ENCODE measurements around the gene EFCC1. TPM values are rescaled to one million over a fixed set of nuclear protein-coding genes. Genes with fewer than 3 reads are reported as not detected.

Gene EFCC1
- total RNA-seq, 1 donor = not detected

- TF ChIP-seq CTCF (IDR thresholded peaks at IDR 0.05; ENCODE audit: insufficient read depth, low read length) = no peak
- no peak overlapping the region for H3K4me3 ChIP-seq (ENCODE audit: low read depth, low read length)
- no peak for DNase-seq (ENCODE audit: low read depth)
Measured at GRCh38 chr3:128970740-128971047, 30.4 kb upstream of the EFCC1 start.

GRCh38 chr3:128971421-128972100 lies 29.5 kb upstream of the EFCC1 start:
- DNase-seq (ENCODE audit: low read depth) = peak; percentile 72
- H3K4me3 ChIP-seq (ENCODE audit: low read depth, low read length) = no peak overlapping the region
- no peak for TF ChIP-seq CTCF (IDR thresholded peaks at IDR 0.05; ENCODE audit: insufficient read depth, low read length)

- TF ChIP-seq CTCF (IDR thresholded peaks at IDR 0.05; ENCODE audit: insufficient read depth, low read length) = no peak
- DNase-seq (ENCODE audit: low read depth) = no peak
- no peak overlapping the region for H3K4me3 ChIP-seq (ENCODE audit: low read depth, low read length)
Measured at GRCh38 chr3:128973988-128974564, 27.0 kb upstream of the EFCC1 start.

- H3K4me3 ChIP-seq (ENCODE audit: low read depth, low read length) = no peak overlapping the region
- TF ChIP-seq CTCF (IDR thresholded peaks at IDR 0.05; ENCODE audit: insufficient read depth, low read length) = no peak
- DNase-seq (ENCODE audit: low read depth) = no peak
Measured at GRCh38 chr3:128975276-128975675, 25.8 kb upstream of the EFCC1 start.

- no peak for TF ChIP-seq CTCF (IDR thresholded peaks at IDR 0.05; ENCODE audit: insufficient read depth, low read length)
- no peak for DNase-seq (ENCODE audit: low read depth)
- no peak overlapping the region for H3K4me3 ChIP-seq (ENCODE audit: low read depth, low read length)
Measured at GRCh38 chr3:128983293-128984069, 17.6 kb upstream of the EFCC1 start.

GRCh38 chr3:128984596-128984995 lies 16.5 kb upstream of the EFCC1 start:
- no peak for TF ChIP-seq CTCF (IDR thresholded peaks at IDR 0.05; ENCODE audit: insufficient read depth, low read length)
- peak; percentile 37 for DNase-seq (ENCODE audit: low read depth)
- H3K4me3 ChIP-seq (ENCODE audit: low read depth, low read length) = no peak overlapping the region
